Loucy (cell line): ENCODE results near the gene PRPF38B.

Experiments used
- EZH2phosphoT487 ChIP-seq: fragments of 200-600 bp; IDR thresholded peaks from 2 replicates; pipeline ENCODE4 v1.6.1; 2018; ENCODE audit warnings: antibody characterized with exemption, mild to moderate bottlenecking, moderate library complexity, borderline replicate concordance
- TF ChIP-seq, protein P1 (sequence below): fragments of 200-600 bp; sonication (generic); conservative IDR thresholded peaks from 2 replicates; pipeline ENCODE4 v1.5.1; 2014; ENCODE audit warnings: mild to moderate bottlenecking, antibody characterized with exemption, low read length

DNA sequence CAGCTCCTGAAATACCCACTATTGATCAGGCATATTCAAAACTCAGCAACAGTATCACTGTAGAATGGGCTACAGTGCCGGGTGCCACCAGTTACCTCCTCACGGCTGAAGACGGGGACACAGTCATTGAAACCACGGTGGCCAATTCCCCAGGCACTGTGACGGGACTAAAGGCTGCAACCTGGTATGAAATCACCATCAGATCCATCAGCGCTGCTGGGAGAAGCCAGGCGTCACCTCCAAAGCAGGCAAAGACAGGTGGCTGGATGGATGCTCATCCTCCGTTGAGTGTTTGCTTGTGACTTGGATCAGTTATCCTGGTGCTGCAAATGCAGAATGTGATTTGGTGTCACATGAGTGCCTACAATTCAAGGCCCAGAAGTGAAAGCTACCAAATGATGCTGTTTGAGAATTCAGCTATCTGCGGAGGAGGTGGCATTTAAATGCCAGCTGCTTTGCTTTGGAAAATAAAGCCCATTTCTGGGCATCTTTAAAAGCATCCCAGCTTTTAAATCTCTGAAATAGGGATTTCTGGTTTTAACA lies 25.7 kb downstream of the PRPF38B start:
- TF ChIP-seq, protein P1, sequence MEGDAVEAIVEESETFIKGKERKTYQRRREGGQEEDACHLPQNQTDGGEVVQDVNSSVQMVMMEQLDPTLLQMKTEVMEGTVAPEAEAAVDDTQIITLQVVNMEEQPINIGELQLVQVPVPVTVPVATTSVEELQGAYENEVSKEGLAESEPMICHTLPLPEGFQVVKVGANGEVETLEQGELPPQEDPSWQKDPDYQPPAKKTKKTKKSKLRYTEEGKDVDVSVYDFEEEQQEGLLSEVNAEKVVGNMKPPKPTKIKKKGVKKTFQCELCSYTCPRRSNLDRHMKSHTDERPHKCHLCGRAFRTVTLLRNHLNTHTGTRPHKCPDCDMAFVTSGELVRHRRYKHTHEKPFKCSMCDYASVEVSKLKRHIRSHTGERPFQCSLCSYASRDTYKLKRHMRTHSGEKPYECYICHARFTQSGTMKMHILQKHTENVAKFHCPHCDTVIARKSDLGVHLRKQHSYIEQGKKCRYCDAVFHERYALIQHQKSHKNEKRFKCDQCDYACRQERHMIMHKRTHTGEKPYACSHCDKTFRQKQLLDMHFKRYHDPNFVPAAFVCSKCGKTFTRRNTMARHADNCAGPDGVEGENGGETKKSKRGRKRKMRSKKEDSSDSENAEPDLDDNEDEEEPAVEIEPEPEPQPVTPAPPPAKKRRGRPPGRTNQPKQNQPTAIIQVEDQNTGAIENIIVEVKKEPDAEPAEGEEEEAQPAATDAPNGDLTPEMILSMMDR, result no peak
- TF ChIP-seq EZH2phosphoT487, result no peak
